ENCODE results near the gene SLC35G6.

- peak; percentile 36; the same call in 1 of the 2 replicates for TF ChIP-seq POU2F2 (IDR thresholded peaks at IDR 0.05; ENCODE audit: low read depth, low read length)
- no peak for TF ChIP-seq POLR2AphosphoS5 (IDR thresholded peaks at IDR 0.05; ENCODE audit: low read depth, low read length)
- TF ChIP-seq POLR2A (IDR thresholded peaks at IDR 0.05; ENCODE audit: low read depth, low read length): no peak
- peak; percentile 38 for TF ChIP-seq TAF1 (IDR thresholded peaks at IDR 0.05; ENCODE audit: low read depth, low read length)
- TF ChIP-seq PAX5 (IDR thresholded peaks at IDR 0.05; ENCODE audit: insufficient read depth, low read length, severe bottlenecking): no peak
Observed at GRCh38 chr17:7440834-7441195, 40.4 kb upstream of the SLC35G6 start.
